Measurements from ENCODE around the gene INHBA.

DNA sequence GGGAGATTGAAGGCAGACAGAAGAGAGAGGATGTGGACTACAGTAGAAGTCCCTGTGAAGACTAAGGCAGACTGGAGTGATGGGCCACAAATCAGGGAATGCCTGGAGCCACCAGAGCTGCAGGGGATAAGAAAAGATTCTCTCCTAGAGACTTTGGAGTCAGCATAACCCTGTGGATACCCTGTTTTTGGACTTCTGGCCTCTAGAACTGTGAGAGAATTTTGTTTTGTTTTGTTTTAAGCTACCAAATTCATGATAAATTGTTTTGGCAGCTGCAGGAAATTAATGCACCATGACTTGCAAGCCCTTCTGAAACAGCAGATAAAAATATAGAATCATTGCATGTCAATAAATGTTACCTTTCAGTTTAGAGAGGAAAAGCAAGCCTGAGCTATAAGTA, 41.3 kb downstream of the INHBA start:
- TF ChIP-seq CTCF (conservative IDR thresholded peaks at IDR 0.05; ENCODE audit: low read depth in 2 of 2) (no peak), ZNF114 (CRISPR knock-in tag; IDR thresholded peaks at IDR 0.05) (no peak), EZH2 (IDR thresholded peaks at IDR 0.05; ENCODE audit: low read depth, unreplicated experiment) (no peak), POLR2AphosphoS5 (IDR thresholded peaks at IDR 0.05; ENCODE audit: low read depth) (no peak), EZH2phosphoT487 (IDR thresholded peaks at IDR 0.05; ENCODE audit: unreplicated experiment) (no peak)
- TF ChIP-seq, protein P1, sequence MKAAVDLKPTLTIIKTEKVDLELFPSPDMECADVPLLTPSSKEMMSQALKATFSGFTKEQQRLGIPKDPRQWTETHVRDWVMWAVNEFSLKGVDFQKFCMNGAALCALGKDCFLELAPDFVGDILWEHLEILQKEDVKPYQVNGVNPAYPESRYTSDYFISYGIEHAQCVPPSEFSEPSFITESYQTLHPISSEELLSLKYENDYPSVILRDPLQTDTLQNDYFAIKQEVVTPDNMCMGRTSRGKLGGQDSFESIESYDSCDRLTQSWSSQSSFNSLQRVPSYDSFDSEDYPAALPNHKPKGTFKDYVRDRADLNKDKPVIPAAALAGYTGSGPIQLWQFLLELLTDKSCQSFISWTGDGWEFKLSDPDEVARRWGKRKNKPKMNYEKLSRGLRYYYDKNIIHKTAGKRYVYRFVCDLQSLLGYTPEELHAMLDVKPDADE (IDR thresholded peaks at IDR 0.05), result no peak
- TF ChIP-seq, protein P2, sequence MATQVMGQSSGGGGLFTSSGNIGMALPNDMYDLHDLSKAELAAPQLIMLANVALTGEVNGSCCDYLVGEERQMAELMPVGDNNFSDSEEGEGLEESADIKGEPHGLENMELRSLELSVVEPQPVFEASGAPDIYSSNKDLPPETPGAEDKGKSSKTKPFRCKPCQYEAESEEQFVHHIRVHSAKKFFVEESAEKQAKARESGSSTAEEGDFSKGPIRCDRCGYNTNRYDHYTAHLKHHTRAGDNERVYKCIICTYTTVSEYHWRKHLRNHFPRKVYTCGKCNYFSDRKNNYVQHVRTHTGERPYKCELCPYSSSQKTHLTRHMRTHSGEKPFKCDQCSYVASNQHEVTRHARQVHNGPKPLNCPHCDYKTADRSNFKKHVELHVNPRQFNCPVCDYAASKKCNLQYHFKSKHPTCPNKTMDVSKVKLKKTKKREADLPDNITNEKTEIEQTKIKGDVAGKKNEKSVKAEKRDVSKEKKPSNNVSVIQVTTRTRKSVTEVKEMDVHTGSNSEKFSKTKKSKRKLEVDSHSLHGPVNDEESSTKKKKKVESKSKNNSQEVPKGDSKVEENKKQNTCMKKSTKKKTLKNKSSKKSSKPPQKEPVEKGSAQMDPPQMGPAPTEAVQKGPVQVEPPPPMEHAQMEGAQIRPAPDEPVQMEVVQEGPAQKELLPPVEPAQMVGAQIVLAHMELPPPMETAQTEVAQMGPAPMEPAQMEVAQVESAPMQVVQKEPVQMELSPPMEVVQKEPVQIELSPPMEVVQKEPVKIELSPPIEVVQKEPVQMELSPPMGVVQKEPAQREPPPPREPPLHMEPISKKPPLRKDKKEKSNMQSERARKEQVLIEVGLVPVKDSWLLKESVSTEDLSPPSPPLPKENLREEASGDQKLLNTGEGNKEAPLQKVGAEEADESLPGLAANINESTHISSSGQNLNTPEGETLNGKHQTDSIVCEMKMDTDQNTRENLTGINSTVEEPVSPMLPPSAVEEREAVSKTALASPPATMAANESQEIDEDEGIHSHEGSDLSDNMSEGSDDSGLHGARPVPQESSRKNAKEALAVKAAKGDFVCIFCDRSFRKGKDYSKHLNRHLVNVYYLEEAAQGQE (IDR thresholded peaks at IDR 0.05; ENCODE audit: unreplicated experiment), result no peak
